Karpas-422 (cell line): ENCODE results near the gene PHOX2A. TPM values are rescaled to one million over a fixed set of nuclear protein-coding genes. Genes with fewer than 3 reads are reported as not detected.

Experiments
- DNase-seq: peaks from one replicate; pipeline ENCODE4 v3.0.0-alpha.2; 2015
- H2AFZ ChIP-seq: fragments of 200-600 bp; sonication (generic); 2 replicates; pipeline ENCODE4 v1.6.1; 2014; ENCODE audit warnings: antibody characterized with exemption, low read length, mixed read lengths
- H3K27ac ChIP-seq: fragments of 200-600 bp; sonication (generic); 2 replicates; pipeline ENCODE4 v1.5.1; 2014; ENCODE audit warnings: mild to moderate bottlenecking, low read length, moderate library complexity
- H3K27me3 ChIP-seq: fragments of 200-600 bp; sonication (generic); 2 replicates; pipeline ENCODE4 v1.6.1; 2014; ENCODE audit warnings: low read length, mixed read lengths
- H3K36me3 ChIP-seq: fragments of 200-600 bp; sonication (generic); 2 replicates; pipeline ENCODE4 v1.6.1; 2014; ENCODE audit warnings: low read length, mixed read lengths; ENCODE audit not compliant: insufficient read depth
- H3K4me1 ChIP-seq: fragments of 200-600 bp; sonication (generic); 2 replicates; pipeline ENCODE4 v1.6.1; 2014; ENCODE audit warnings: mild to moderate bottlenecking, low read length, mixed read lengths
- H3K4me2 ChIP-seq: fragments of 200-600 bp; sonication (generic); 2 replicates; pipeline ENCODE4 v1.6.1; 2014; ENCODE audit warnings: low read length, low read depth, mild to moderate bottlenecking; ENCODE audit not compliant: poor library complexity, severe bottlenecking
- H3K4me3 ChIP-seq: fragments of 200-600 bp; sonication (generic); 2 replicates; pipeline ENCODE4 v1.5.1; 2014; ENCODE audit warnings: mild to moderate bottlenecking, antibody characterized with exemption, low read length, mixed read lengths
- H3K79me2 ChIP-seq: fragments of 200-600 bp; sonication (generic); 2 replicates; pipeline ENCODE4 v1.6.1; 2014; ENCODE audit warnings: mild to moderate bottlenecking, low read length, mixed read lengths
- H3K9ac ChIP-seq: fragments of 200-600 bp; sonication (generic); 2 replicates; pipeline ENCODE4 v1.6.0; 2014; ENCODE audit warnings: low read length
- H3K9me2 ChIP-seq: fragments of 200-600 bp; sonication (generic), shearing (Covaris generic); replicated peaks from 2 replicates; pipeline ENCODE4 v1.6.0; 2014; ENCODE audit warnings: mild to moderate bottlenecking, low read length, moderate library complexity; ENCODE audit not compliant: insufficient read depth
- H3K9me3 ChIP-seq: fragments of 300-700, 200-600 bp; sonication (generic); 2 replicates; pipeline ENCODE4 v1.6.1; 2014; ENCODE audit warnings: low read length, mixed read lengths
- H4K20me1 ChIP-seq: fragments of 200-600 bp; sonication (generic); 2 replicates; pipeline ENCODE4 v1.6.1; 2014; ENCODE audit warnings: mild to moderate bottlenecking, antibody characterized with exemption, low read length, low read depth; ENCODE audit not compliant: insufficient read depth
- total RNA-seq: library from RNA; depleted of rRNA; stranded (reverse); fragments of >200 nt; shearing (Covaris generic); gene quantifications from 2 replicates; pipeline ENCODE4 v1.2.3, GENCODE V29; 2014; ENCODE audit warnings: low replicate concordance

PHOX2A gene
- total RNA-seq, 1 experiment from 2014 or later: not detected

DNA sequence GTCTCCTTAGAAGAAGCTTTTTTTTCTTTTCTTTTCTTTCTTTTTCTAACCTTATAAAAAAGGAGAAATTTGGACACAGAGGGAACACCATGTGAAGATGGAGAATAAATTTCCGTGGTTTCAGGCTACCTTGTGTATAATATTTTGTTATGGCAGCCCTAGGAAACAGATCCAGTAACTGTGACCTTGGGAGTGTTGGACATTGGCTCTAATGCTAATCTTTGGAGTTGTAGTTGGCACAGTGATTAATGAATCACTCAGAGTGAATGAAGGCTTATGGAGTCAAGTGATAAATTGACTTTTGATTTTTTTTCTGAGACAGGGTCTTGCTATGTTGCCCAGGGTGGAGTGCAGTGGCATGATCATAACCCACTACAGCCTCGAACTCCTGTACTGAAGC is 15.5 kb upstream of the PHOX2A start:
- Histone ChIP-seq H2AFZ (no peak overlapping the region), H3K4me2 (no peak overlapping the region), H3K27ac (no peak overlapping the region), H3K4me1 (no peaks in the 10 kb centered on the region), H3K4me3 (no peak overlapping the region), H3K27me3 (no peaks in the 10 kb centered on the region), H3K9me2 (no peaks in the 10 kb centered on the region), H3K79me2 (no peaks in the 10 kb centered on the region), H3K9ac (no peak overlapping the region), H3K9me3 (no peaks in the 10 kb centered on the region), H4K20me1 (no peaks in the 10 kb centered on the region), H3K36me3 (no peaks in the 10 kb centered on the region)
- DNase-seq: no peak

GRCh38 chr11:72257570-72257969 is 13.6 kb upstream of the PHOX2A start:
- H3K4me1 ChIP-seq: no peaks in the 10 kb centered on the region
- H4K20me1 ChIP-seq: no peaks in the 10 kb centered on the region
- no peaks in the 10 kb centered on the region for H3K9me2 ChIP-seq
- H3K27me3 ChIP-seq: no peaks in the 10 kb centered on the region
- no peak overlapping the region for H3K27ac ChIP-seq
- no peak overlapping the region for H3K4me2 ChIP-seq
- H2AFZ ChIP-seq: no peak overlapping the region
- no peaks in the 10 kb centered on the region for H3K36me3 ChIP-seq
- no peak overlapping the region for H3K9ac ChIP-seq
- DNase-seq: no peak
- no peak overlapping the region for H3K4me3 ChIP-seq
- H3K9me3 ChIP-seq: no peaks in the 10 kb centered on the region
- H3K79me2 ChIP-seq: no peaks in the 10 kb centered on the region

GRCh38 chr11:72254299-72254993 is 10.5 kb upstream of the PHOX2A start:
- Histone ChIP-seq H3K4me1 (no peaks in the 10 kb centered on the region), H3K9me3 (no peaks in the 10 kb centered on the region), H3K79me2 (no peaks in the 10 kb centered on the region), H2AFZ (no peak overlapping the region), H3K27ac (no peak overlapping the region), H3K27me3 (no peaks in the 10 kb centered on the region), H3K9ac (no peak overlapping the region), H3K9me2 (no peaks in the 10 kb centered on the region), H3K4me2 (no peak overlapping the region), H4K20me1 (no peaks in the 10 kb centered on the region), H3K36me3 (no peaks in the 10 kb centered on the region), H3K4me3 (no peak overlapping the region)
- DNase-seq: no peak

- Histone ChIP-seq H3K79me2 (no peaks in the 10 kb centered on the region), H3K36me3 (no peaks in the 10 kb centered on the region), H3K9me2 (no peaks in the 10 kb centered on the region), H3K9me3 (no peaks in the 10 kb centered on the region), H3K27ac (no peak overlapping the region), H4K20me1 (no peaks in the 10 kb centered on the region), H3K27me3 (no peaks in the 10 kb centered on the region), H3K4me1 (no peaks in the 10 kb centered on the region), H3K4me3 (no peak overlapping the region), H3K9ac (no peak overlapping the region), H3K4me2 (no peak overlapping the region), H2AFZ (no peak overlapping the region)
- no peak for DNase-seq
Measured at GRCh38 chr11:72253392-72253791, 9.4 kb upstream of the PHOX2A start.

DNA sequence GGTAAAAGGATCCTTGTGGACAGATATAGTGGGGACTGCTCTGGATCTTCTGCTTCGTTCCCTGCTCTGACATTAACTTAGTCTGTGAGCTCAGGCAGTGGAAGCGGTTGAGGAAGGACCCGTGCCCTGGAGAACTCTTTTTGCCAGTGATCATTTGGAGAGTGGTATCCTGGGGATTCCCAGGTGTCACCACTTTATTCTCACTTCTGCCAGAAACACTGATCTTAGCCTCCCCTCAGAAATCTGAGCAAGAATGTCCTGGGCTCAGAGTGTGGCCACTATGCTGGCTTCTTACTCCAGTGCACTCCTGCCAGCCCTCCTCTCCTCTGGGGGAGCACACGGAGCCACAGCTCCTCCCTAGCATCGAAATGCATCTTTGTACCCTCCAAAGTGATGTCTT is 7.6 kb upstream of the PHOX2A start:
- H3K27me3 ChIP-seq: no peaks in the 10 kb centered on the region
- no peak overlapping the region for H2AFZ ChIP-seq
- H3K9ac ChIP-seq: no peak overlapping the region
- no peaks in the 10 kb centered on the region for H4K20me1 ChIP-seq
- no peak for DNase-seq
- no peak overlapping the region for H3K4me3 ChIP-seq
- no peaks in the 10 kb centered on the region for H3K9me2 ChIP-seq
- H3K9me3 ChIP-seq: no peaks in the 10 kb centered on the region
- H3K4me1 ChIP-seq: no peaks in the 10 kb centered on the region
- no peak overlapping the region for H3K4me2 ChIP-seq
- no peaks in the 10 kb centered on the region for H3K79me2 ChIP-seq
- H3K36me3 ChIP-seq: no peaks in the 10 kb centered on the region
- H3K27ac ChIP-seq: no peak overlapping the region

GRCh38 chr11:72250661-72251464 is 6.9 kb upstream of the PHOX2A start:
- no peaks in the 10 kb centered on the region for H4K20me1 ChIP-seq
- H3K9me3 ChIP-seq: no peaks in the 10 kb centered on the region
- no peak overlapping the region for H3K9ac ChIP-seq
- H3K4me3 ChIP-seq: no peak overlapping the region
- H3K79me2 ChIP-seq: no peaks in the 10 kb centered on the region
- H3K4me2 ChIP-seq: no peak overlapping the region
- H3K36me3 ChIP-seq: no peaks in the 10 kb centered on the region
- H3K4me1 ChIP-seq: no peaks in the 10 kb centered on the region
- H3K9me2 ChIP-seq: no peaks in the 10 kb centered on the region
- no peaks in the 10 kb centered on the region for H3K27me3 ChIP-seq
- no peak overlapping the region for H3K27ac ChIP-seq
- no peak overlapping the region for H2AFZ ChIP-seq
- DNase-seq: no peak

DNA sequence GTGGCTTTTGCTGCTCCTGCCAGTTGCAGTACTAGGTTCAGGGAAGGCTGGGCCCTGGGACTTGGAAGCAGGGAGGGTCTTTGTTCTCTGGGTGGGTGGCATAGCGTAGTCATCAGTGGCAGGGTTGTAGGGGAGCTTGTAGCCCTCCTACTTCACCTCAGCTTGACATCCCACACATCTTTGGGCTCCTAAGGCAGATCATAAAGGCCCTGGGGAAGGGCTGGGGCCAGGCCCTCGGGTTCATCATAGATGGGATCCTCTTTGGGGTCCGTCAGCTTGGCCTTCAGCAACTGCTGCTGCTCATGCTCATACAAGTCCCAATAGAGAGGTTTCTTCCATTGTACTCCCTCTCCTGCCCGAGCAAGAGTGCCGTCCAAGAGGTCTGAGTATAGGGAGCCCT is 6.0 kb upstream of the PHOX2A start:
- Histone ChIP-seq H3K36me3 (no peaks in the 10 kb centered on the region), H3K4me3 (no peak overlapping the region), H2AFZ (no peak overlapping the region), H3K9ac (no peak overlapping the region), H3K9me3 (no peaks in the 10 kb centered on the region), H3K27ac (no peak overlapping the region), H3K4me2 (no peak overlapping the region), H4K20me1 (no peaks in the 10 kb centered on the region), H3K4me1 (no peaks in the 10 kb centered on the region), H3K9me2 (no peaks in the 10 kb centered on the region), H3K27me3 (no peaks in the 10 kb centered on the region), H3K79me2 (no peaks in the 10 kb centered on the region)
- DNase-seq: no peak

- Histone ChIP-seq H3K4me1 (no peaks in the 10 kb centered on the region), H3K79me2 (no peaks in the 10 kb centered on the region), H3K4me2 (no peak overlapping the region), H3K27ac (no peak overlapping the region), H3K9me3 (no peaks in the 10 kb centered on the region), H3K9ac (no peak overlapping the region), H3K36me3 (no peaks in the 10 kb centered on the region), H3K27me3 (no peaks in the 10 kb centered on the region), H3K9me2 (no peaks in the 10 kb centered on the region), H2AFZ (no peak overlapping the region), H4K20me1 (no peaks in the 10 kb centered on the region), H3K4me3 (no peak overlapping the region)
- DNase-seq: no peak
Measured at GRCh38 chr11:72247584-72247983, 3.6 kb upstream of the PHOX2A start.
